Measurements from ENCODE around the gene FCER1G. TPM values are rescaled to one million over a fixed set of nuclear protein-coding genes. Genes with fewer than 3 reads are reported as not detected.

The FCER1G gene
- total and polyA plus RNA-seq, 9 of the 15 experiments (the other 6 are each of a cell fraction or from before 2014, with no cell fraction given) = 0.15 to 0.69 (median 0.31) TPM; not detected in 2

DNA sequence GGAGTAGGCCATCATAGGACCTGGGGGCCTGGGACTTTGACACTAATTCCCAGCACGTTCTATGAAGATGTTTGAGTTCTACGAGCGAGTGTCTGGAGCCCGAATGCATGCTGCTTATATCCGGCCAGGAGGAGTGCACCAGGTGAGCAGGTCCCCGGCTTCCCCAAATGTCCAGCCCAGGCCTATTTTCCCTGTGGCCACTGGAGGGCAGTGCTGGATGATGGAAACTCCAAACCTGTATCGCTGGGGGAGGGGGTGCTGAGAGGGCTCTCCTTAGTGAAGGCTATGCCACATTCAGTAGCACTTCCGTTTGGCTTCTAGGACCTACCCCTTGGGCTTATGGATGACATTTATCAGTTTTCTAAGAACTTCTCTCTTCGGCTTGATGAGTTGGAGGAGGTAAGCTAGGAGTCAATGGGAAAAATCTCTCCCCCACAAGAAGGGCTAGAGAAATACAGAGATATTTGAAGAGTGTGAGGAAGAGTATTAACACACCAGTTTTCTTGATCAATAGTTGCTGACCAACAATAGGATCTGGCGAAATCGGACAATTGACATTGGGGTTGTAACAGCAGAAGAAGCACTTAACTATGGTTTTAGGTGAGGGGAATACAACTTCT, 5.2 kb upstream of the FCER1G start (continued):
- TF ChIP-seq, protein P1, sequence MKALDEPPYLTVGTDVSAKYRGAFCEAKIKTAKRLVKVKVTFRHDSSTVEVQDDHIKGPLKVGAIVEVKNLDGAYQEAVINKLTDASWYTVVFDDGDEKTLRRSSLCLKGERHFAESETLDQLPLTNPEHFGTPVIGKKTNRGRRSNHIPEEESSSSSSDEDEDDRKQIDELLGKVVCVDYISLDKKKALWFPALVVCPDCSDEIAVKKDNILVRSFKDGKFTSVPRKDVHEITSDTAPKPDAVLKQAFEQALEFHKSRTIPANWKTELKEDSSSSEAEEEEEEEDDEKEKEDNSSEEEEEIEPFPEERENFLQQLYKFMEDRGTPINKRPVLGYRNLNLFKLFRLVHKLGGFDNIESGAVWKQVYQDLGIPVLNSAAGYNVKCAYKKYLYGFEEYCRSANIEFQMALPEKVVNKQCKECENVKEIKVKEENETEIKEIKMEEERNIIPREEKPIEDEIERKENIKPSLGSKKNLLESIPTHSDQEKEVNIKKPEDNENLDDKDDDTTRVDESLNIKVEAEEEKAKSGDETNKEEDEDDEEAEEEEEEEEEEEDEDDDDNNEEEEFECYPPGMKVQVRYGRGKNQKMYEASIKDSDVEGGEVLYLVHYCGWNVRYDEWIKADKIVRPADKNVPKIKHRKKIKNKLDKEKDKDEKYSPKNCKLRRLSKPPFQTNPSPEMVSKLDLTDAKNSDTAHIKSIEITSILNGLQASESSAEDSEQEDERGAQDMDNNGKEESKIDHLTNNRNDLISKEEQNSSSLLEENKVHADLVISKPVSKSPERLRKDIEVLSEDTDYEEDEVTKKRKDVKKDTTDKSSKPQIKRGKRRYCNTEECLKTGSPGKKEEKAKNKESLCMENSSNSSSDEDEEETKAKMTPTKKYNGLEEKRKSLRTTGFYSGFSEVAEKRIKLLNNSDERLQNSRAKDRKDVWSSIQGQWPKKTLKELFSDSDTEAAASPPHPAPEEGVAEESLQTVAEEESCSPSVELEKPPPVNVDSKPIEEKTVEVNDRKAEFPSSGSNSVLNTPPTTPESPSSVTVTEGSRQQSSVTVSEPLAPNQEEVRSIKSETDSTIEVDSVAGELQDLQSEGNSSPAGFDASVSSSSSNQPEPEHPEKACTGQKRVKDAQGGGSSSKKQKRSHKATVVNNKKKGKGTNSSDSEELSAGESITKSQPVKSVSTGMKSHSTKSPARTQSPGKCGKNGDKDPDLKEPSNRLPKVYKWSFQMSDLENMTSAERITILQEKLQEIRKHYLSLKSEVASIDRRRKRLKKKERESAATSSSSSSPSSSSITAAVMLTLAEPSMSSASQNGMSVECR (CRISPR knock-in tag; IDR thresholded peaks at IDR 0.05) = no peak
- TF ChIP-seq, protein P2, sequence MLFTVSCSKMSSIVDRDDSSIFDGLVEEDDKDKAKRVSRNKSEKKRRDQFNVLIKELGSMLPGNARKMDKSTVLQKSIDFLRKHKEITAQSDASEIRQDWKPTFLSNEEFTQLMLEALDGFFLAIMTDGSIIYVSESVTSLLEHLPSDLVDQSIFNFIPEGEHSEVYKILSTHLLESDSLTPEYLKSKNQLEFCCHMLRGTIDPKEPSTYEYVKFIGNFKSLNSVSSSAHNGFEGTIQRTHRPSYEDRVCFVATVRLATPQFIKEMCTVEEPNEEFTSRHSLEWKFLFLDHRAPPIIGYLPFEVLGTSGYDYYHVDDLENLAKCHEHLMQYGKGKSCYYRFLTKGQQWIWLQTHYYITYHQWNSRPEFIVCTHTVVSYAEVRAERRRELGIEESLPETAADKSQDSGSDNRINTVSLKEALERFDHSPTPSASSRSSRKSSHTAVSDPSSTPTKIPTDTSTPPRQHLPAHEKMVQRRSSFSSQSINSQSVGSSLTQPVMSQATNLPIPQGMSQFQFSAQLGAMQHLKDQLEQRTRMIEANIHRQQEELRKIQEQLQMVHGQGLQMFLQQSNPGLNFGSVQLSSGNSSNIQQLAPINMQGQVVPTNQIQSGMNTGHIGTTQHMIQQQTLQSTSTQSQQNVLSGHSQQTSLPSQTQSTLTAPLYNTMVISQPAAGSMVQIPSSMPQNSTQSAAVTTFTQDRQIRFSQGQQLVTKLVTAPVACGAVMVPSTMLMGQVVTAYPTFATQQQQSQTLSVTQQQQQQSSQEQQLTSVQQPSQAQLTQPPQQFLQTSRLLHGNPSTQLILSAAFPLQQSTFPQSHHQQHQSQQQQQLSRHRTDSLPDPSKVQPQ (CRISPR knock-in tag; IDR thresholded peaks at IDR 0.05; ENCODE audit: borderline replicate concordance) = no peak
- no peak for TF ChIP-seq SNIP1 (IDR thresholded peaks at IDR 0.05; ENCODE audit: low read depth)
- TF ChIP-seq, protein P3, sequence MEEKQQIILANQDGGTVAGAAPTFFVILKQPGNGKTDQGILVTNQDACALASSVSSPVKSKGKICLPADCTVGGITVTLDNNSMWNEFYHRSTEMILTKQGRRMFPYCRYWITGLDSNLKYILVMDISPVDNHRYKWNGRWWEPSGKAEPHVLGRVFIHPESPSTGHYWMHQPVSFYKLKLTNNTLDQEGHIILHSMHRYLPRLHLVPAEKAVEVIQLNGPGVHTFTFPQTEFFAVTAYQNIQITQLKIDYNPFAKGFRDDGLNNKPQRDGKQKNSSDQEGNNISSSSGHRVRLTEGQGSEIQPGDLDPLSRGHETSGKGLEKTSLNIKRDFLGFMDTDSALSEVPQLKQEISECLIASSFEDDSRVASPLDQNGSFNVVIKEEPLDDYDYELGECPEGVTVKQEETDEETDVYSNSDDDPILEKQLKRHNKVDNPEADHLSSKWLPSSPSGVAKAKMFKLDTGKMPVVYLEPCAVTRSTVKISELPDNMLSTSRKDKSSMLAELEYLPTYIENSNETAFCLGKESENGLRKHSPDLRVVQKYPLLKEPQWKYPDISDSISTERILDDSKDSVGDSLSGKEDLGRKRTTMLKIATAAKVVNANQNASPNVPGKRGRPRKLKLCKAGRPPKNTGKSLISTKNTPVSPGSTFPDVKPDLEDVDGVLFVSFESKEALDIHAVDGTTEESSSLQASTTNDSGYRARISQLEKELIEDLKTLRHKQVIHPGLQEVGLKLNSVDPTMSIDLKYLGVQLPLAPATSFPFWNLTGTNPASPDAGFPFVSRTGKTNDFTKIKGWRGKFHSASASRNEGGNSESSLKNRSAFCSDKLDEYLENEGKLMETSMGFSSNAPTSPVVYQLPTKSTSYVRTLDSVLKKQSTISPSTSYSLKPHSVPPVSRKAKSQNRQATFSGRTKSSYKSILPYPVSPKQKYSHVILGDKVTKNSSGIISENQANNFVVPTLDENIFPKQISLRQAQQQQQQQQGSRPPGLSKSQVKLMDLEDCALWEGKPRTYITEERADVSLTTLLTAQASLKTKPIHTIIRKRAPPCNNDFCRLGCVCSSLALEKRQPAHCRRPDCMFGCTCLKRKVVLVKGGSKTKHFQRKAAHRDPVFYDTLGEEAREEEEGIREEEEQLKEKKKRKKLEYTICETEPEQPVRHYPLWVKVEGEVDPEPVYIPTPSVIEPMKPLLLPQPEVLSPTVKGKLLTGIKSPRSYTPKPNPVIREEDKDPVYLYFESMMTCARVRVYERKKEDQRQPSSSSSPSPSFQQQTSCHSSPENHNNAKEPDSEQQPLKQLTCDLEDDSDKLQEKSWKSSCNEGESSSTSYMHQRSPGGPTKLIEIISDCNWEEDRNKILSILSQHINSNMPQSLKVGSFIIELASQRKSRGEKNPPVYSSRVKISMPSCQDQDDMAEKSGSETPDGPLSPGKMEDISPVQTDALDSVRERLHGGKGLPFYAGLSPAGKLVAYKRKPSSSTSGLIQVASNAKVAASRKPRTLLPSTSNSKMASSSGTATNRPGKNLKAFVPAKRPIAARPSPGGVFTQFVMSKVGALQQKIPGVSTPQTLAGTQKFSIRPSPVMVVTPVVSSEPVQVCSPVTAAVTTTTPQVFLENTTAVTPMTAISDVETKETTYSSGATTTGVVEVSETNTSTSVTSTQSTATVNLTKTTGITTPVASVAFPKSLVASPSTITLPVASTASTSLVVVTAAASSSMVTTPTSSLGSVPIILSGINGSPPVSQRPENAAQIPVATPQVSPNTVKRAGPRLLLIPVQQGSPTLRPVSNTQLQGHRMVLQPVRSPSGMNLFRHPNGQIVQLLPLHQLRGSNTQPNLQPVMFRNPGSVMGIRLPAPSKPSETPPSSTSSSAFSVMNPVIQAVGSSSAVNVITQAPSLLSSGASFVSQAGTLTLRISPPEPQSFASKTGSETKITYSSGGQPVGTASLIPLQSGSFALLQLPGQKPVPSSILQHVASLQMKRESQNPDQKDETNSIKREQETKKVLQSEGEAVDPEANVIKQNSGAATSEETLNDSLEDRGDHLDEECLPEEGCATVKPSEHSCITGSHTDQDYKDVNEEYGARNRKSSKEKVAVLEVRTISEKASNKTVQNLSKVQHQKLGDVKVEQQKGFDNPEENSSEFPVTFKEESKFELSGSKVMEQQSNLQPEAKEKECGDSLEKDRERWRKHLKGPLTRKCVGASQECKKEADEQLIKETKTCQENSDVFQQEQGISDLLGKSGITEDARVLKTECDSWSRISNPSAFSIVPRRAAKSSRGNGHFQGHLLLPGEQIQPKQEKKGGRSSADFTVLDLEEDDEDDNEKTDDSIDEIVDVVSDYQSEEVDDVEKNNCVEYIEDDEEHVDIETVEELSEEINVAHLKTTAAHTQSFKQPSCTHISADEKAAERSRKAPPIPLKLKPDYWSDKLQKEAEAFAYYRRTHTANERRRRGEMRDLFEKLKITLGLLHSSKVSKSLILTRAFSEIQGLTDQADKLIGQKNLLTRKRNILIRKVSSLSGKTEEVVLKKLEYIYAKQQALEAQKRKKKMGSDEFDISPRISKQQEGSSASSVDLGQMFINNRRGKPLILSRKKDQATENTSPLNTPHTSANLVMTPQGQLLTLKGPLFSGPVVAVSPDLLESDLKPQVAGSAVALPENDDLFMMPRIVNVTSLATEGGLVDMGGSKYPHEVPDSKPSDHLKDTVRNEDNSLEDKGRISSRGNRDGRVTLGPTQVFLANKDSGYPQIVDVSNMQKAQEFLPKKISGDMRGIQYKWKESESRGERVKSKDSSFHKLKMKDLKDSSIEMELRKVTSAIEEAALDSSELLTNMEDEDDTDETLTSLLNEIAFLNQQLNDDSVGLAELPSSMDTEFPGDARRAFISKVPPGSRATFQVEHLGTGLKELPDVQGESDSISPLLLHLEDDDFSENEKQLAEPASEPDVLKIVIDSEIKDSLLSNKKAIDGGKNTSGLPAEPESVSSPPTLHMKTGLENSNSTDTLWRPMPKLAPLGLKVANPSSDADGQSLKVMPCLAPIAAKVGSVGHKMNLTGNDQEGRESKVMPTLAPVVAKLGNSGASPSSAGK (IDR thresholded peaks at IDR 0.05) = no peak
- TF ChIP-seq ZFPM2 (CRISPR knock-in tag; IDR thresholded peaks at IDR 0.05) = no peak
- no peak for TF ChIP-seq ZNF41 (CRISPR knock-in tag; conservative IDR thresholded peaks at IDR 0.05)
- no peak for TF ChIP-seq KDM4B (IDR thresholded peaks at IDR 0.05; ENCODE audit: borderline replicate concordance in 2 of 2, low read depth in 1 of 2)
